Thyroid gland (tissue), 4 donors: ENCODE data around the gene SLC8A1. TPM values are rescaled to one million over a fixed set of nuclear protein-coding genes. Genes with fewer than 3 reads are reported as not detected.

ENCODE experiments used
- DNase-seq, 2 donors: peaks; one replicate each; pipeline ENCODE4 v3.0.0-alpha.2; 2019
- H3K27ac ChIP-seq, 3 donors: fragments of 200-600 bp; sonication (generic); 1 replicate in 2 of 3; 2 replicates in 1 of 3; pipeline ENCODE4 v1.5.1; 2016 to 2019; ENCODE audit warnings: mild to moderate bottlenecking in 1 of 3, moderate library complexity in 1 of 3
- H3K27me3 ChIP-seq: fragments of 200-600 bp; sonication (generic); one replicate; pipeline ENCODE4 v1.5.1; 2019
- H3K36me3 ChIP-seq, 2 donors: fragments of 200-600 bp; sonication (generic); one replicate each; pipeline ENCODE4 v1.5.1; 2016 to 2019
- H3K4me1 ChIP-seq, 2 donors: fragments of 200-600 bp; sonication (generic); one replicate each; pipeline ENCODE4 v1.5.1; 2017 to 2019
- H3K4me3 ChIP-seq, 3 donors: fragments of 200-600 bp; sonication (generic); replicated peaks in 1 of 3; 1 replicate in 2 of 3; 2 replicates in 1 of 3; pipeline ENCODE4 v1.5.1; 2016; ENCODE audit warnings: mild to moderate bottlenecking in 1 of 3
- H3K9me3 ChIP-seq: fragments of 200-600 bp; sonication (generic); one replicate; pipeline ENCODE4 v1.5.1; 2017
- POLR2A ChIP-seq, 2 donors: fragments of 450-650 bp; IDR thresholded peaks; one replicate each; pipeline ENCODE4 v1.6.1; 2017; ENCODE audit warnings: antibody characterized with exemption in 2 of 2, mild to moderate bottlenecking in 2 of 2, moderate library complexity in 1 of 2
- WGBS, 2 donors: methylation state at CpG; one replicate each; pipeline ENCODE4 v1.1.5; 2017; 5-methylcytosine and 5-hydroxymethylcytosine counted together
- intact Hi-C: fragments of 100-400 bp; cut with DNase I; formaldehyde crosslinking; loops from one replicate; pipeline ENCODE4 v1.15.1; 2023
- total RNA-seq, 4 donors: library from RNA; depleted of rRNA; stranded (reverse); fragments of >200 nt; gene quantifications; one replicate each; pipeline ENCODE4 v1.2.3, GENCODE V29; 2016
- TF ChIP-seq, protein P1 (sequence below), 6 experiments: fragments of 200-600 bp in 3 of 6; fragments of 450-650 bp in 3 of 6; sonication (generic) in 3 of 6; IDR thresholded peaks; one replicate each; pipeline ENCODE4 v1.5.1; 2016 to 2019; ENCODE audit warnings: antibody characterized with exemption in 6 of 6, mild to moderate bottlenecking in 2 of 6, inconsistent platforms in 1 of 6, moderate library complexity in 1 of 6

SLC8A1 gene
- total RNA-seq, 4 donors from 2014 or later, result 2.0 to 5.1 (median 4.4) TPM

DNA sequence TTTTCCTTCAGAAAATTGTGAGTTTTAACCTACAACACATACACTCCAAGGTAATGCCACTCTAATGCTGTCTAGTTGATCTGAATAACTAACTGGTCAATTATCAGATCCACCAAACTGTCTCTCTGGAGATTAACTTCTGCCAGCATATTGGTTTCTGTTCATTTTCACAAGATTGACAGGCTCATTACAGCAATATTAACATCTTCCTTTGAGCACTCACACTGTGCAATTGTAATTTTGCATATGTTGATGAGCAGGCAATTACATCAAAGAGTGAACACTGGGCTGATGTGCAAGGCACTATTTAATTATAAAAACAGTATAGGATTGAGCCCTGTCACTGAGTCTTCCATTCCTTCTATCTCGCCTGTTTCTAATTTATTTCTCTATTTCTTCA is 197.3 kb downstream of the SLC8A1 start:
- no peak for DNase-seq
- intact Hi-C loops, result no loop called here
- H3K27me3 ChIP-seq, result no peaks in the 10 kb centered on the region
- no peak overlapping the region for H3K27ac ChIP-seq
- no peak overlapping the region for H3K4me3 ChIP-seq
- TF ChIP-seq POLR2A (IDR thresholded peaks at IDR 0.05), result no peak
- TF ChIP-seq, protein P1, sequence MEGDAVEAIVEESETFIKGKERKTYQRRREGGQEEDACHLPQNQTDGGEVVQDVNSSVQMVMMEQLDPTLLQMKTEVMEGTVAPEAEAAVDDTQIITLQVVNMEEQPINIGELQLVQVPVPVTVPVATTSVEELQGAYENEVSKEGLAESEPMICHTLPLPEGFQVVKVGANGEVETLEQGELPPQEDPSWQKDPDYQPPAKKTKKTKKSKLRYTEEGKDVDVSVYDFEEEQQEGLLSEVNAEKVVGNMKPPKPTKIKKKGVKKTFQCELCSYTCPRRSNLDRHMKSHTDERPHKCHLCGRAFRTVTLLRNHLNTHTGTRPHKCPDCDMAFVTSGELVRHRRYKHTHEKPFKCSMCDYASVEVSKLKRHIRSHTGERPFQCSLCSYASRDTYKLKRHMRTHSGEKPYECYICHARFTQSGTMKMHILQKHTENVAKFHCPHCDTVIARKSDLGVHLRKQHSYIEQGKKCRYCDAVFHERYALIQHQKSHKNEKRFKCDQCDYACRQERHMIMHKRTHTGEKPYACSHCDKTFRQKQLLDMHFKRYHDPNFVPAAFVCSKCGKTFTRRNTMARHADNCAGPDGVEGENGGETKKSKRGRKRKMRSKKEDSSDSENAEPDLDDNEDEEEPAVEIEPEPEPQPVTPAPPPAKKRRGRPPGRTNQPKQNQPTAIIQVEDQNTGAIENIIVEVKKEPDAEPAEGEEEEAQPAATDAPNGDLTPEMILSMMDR (IDR thresholded peaks at IDR 0.05), result no peak
- H3K4me1 ChIP-seq, result no peaks in the 10 kb centered on the region
- H3K36me3 ChIP-seq, result no peaks in the 10 kb centered on the region
- WGBS, 2 donors, result 92 to 98% methylated on average over 1 of the region's 1 CpG
- H3K9me3 ChIP-seq, result no peaks in the 10 kb centered on the region

DNA sequence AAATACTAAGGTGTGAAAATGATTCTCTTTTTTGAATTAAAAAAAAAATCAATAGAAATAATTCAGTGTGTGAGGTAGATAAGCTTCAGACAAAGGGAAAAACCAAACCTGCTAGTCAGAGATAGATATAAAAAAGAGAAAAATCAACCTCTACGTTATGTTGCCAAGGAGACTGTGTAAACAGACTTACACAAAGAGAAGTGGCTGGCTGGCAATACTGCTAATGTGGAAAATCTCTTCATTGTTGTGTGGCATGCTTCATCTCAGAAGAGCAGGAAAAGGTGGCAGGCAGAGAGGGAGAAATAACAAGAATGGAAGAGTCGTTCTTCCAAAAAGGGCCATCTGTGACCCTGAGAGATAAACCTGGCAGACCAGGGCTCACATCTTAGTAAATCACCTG is 200.8 kb downstream of the SLC8A1 start:
- no peak overlapping the region for H3K27ac ChIP-seq

DNA sequence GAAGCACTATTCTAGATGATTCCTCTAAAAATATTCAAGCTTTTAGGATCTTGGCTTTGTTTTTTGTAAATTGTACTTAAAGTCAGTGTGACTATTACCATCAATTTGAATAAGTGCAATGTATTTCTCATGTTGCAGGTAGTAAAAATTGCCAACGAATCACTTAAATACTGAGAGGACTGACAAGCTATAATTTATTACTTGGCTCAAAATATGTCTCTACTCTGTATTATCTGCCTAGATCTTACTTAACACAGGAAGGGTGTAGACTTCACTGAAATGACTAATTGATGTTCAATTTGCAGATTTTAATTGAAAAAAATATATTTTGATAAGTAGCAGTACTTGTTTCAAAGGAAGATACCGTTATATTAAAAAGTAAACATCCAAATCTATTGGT is 202.3 kb downstream of the SLC8A1 start:
- no peak for DNase-seq
- intact Hi-C loops, result no loop called here
- 67 to 80% methylated on average over 2 of the region's 2 CpGs for WGBS, 2 donors

More for the DNA sequence above, 200.8 kb downstream of the SLC8A1 start:
- Histone ChIP-seq H3K36me3 (no peaks in the 10 kb centered on the region), H3K4me3 (no peak overlapping the region), H3K27me3 (no peaks in the 10 kb centered on the region), H3K4me1 (no peaks in the 10 kb centered on the region), H3K9me3 (no peaks in the 10 kb centered on the region)
- WGBS, 2 donors, result 15 to 16% methylated on average over 2 of the region's 2 CpGs
- DNase-seq, result no peak
- no peak for TF ChIP-seq POLR2A (IDR thresholded peaks at IDR 0.05)
- TF ChIP-seq, protein P1 (IDR thresholded peaks at IDR 0.05), result no peak
- intact Hi-C loops, result no loop called here

DNA sequence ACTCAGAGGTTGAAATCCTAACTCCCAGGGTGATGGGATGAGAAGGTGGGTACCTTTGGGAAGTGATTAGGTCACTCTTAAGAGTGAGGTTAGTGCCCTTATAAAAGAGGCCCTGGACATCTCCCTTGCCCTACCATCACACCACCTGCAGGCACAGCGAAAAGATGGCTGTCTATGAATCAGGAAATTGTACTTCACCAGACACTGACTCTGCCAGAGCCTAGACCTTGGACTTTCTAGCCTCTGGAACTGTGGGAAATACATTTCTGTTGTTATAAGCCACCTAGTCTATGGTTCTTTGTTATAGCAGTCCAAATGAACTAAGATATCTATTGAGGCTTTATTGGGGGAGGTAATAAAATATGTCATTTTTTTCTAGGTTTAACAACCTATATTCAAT is 203.6 kb downstream of the SLC8A1 start:
- no peak for TF ChIP-seq POLR2A (IDR thresholded peaks at IDR 0.05)
- TF ChIP-seq, protein P1 (IDR thresholded peaks at IDR 0.05), result no peak
- peaks cover 9 to 13% of the 10 kb centered on the region in 2 donors for H3K4me1 ChIP-seq
- intact Hi-C loops, result no loop called here
- no peak for DNase-seq
- no peaks in the 10 kb centered on the region for H3K27me3 ChIP-seq
- no peak overlapping the region for H3K27ac ChIP-seq
- H3K36me3 ChIP-seq, result no peaks in the 10 kb centered on the region
- H3K4me3 ChIP-seq, result no peak overlapping the region
- WGBS, 2 donors, result 100% methylated on average over 1 of the region's 1 CpG
- H3K9me3 ChIP-seq, result no peaks in the 10 kb centered on the region

More for the DNA sequence above, 202.3 kb downstream of the SLC8A1 start:
- peaks cover 0 to under 1% of the 10 kb centered on the region in 2 donors for H3K4me1 ChIP-seq
- no peak overlapping the region for H3K4me3 ChIP-seq
- H3K36me3 ChIP-seq, result no peaks in the 10 kb centered on the region
- H3K27me3 ChIP-seq, result no peaks in the 10 kb centered on the region
- no peak for TF ChIP-seq POLR2A (IDR thresholded peaks at IDR 0.05)
- TF ChIP-seq, protein P1 (IDR thresholded peaks at IDR 0.05), result no peak
- H3K9me3 ChIP-seq, result no peaks in the 10 kb centered on the region
- H3K27ac ChIP-seq, result no peak overlapping the region

DNA sequence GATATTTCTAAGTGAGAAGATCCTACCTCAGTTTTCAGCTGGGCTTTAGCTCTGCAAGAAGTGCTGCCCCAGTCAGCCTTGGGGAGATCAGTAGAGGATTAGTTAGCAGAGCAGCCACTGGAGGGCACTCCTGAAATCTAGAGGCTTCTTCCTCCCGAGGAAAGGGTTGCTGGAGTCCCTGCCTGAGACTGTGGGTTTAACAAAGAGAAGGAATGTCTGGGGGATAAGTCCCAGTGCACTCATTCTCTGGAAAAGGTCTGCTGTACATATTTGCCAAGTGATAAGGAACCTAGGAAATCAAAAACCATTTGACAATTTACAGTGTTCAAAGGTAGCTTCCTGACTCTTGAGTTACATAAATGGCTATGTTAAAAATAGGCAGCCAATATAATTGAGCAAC is 207.2 kb downstream of the SLC8A1 start:
- Histone ChIP-seq H3K9me3 (no peaks in the 10 kb centered on the region), H3K27me3 (no peaks in the 10 kb centered on the region), H3K4me1 (peaks cover 15 to 25% of the 10 kb centered on the region in 2 donors), H3K27ac (peak overlapping the region; percentile 3 to 64 (median 7)), H3K36me3 (no peaks in the 10 kb centered on the region), H3K4me3 (no peak overlapping the region)
- WGBS, 2 donors, result 7 to 13% methylated on average over 1 of the region's 1 CpG
- intact Hi-C loops, result no loop called here
- TF ChIP-seq, protein P1 (IDR thresholded peaks at IDR 0.05), result peak in 5 of 6 experiments; percentile 26 to 49 (median 39)
- no peak for TF ChIP-seq POLR2A (IDR thresholded peaks at IDR 0.05)
- peak; percentile 57 to 58 for DNase-seq
